HG03558 (cell line): ENCODE data around the gene SKIDA1.

Experiments used
- ATAC-seq: cut with Tn5 transposase; IDR thresholded peaks from one replicate; pipeline ENCODE4 v1.9.1; 2021; ENCODE audit warnings: moderate number of reproducible peaks; ENCODE audit not compliant: unreplicated experiment; ENCODE audit errors: extremely low read depth

Gene SKIDA1

GRCh38 chr10:21517134-21518031 lies 8.1 kb downstream of the SKIDA1 start:
- ATAC-seq = no peak

GRCh38 chr10:21516242-21517131 lies 9.0 kb downstream of the SKIDA1 start:
- no peak for ATAC-seq

- no peak for ATAC-seq
Observed at GRCh38 chr10:21515361-21516241, 9.9 kb downstream of the SKIDA1 start.

- ATAC-seq = no peak
Observed at GRCh38 chr10:21514818-21515351, 10.6 kb downstream of the SKIDA1 start.

- ATAC-seq = no peak
Observed at GRCh38 chr10:21514129-21514817, 11.2 kb downstream of the SKIDA1 start.

- ATAC-seq = no peak
Observed at GRCh38 chr10:21513405-21513788, 12.1 kb downstream of the SKIDA1 start.

- ATAC-seq = no peak
Observed at GRCh38 chr10:21512573-21513404, 12.7 kb downstream of the SKIDA1 start.

DNA sequence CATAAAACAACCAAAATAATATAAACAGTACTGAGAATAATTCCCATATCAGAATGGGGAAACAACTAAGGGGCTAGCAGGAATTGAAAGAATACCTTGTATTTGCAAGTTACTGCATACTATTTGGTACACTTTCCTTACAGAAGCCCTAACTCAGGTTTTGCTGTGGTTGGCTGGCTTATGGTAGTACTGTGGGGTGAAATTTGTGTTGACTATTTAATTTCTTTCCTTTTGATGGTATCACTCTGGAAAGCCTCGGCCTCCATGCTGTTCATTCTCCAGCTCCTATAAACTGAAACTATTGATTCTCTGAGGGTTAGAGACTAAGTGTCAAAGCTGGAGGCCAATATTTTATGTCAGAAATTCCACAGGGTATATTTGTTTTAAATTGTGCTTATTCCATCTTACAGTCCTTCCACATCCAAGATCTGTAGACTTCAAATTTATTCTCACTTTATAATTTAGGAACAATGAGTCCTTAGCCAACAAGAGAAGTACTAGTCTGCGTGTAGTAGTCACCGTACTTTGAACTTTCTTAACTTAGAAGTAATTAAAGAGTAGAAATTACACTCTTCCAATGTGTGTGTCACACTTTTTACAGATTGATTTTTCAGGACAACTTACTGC lies 13.4 kb downstream of the SKIDA1 start:
- ATAC-seq = no peak

GRCh38 chr10:21511095-21511570 lies 14.3 kb downstream of the SKIDA1 start:
- no peak for ATAC-seq

GRCh38 chr10:21510241-21511094 lies 15.0 kb downstream of the SKIDA1 start:
- no peak for ATAC-seq

GRCh38 chr10:21509341-21510240 lies 15.9 kb downstream of the SKIDA1 start:
- no peak for ATAC-seq

GRCh38 chr10:21508706-21509331 lies 16.7 kb downstream of the SKIDA1 start:
- ATAC-seq = no peak

DNA sequence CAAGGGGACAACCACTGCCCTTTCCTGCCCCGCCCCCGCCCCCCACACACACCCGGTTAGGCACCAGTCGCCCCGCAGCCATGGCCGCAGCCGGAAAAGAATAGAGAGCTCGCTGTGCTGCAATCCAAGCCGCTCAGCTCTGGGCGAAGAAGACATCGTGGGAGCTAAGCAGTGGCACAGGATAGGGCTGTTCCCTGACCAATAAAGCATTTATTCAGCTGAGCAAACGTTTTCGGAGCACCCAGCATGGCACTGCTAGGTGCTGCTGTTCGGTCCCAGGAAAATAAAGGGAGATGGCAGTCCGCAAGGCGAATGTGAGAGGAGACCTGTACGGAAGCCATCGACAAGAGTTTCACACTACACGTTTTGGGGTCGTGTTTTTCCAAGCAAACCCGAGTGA lies 18.3 kb downstream of the SKIDA1 start:
- no peak for ATAC-seq

GRCh38 chr10:21506351-21506750 lies 19.1 kb downstream of the SKIDA1 start:
- no peak for ATAC-seq

DNA sequence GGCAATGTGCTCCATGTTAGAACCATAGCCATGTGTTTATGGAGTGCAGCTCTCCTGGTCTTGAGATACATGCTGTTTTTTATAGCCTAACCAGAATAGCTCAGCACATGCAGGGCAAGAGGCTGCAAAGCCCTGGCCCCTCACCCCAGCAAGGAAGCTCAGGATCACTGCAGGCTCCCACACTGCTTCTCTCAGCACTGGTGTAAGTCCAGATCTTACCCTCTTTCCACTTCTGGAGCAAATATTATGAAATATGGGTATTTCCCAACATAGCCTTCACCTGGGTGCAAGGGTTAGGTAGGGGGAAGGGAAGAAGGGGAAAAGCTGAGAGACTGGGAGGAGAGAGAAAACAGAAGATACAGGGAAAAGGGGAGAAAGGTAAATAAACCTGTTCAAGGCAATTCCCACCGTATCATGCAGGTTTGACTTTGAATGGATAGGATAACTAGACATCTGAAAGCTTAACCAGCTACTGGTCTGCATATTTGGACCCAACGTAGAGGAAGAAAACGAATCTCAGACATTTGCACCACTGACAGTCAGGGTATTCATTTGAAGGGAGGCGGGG lies 19.7 kb downstream of the SKIDA1 start:
- no peak for ATAC-seq
